Kidney (tissue), 14 donors: Measurements from ENCODE around the gene GRM1. TPM values are rescaled to one million over a fixed set of nuclear protein-coding genes. Genes with fewer than 3 reads are reported as not detected.

ENCODE experiments used
- DNase-seq, 5 donors: peaks; one replicate each; pipeline ENCODE4 v3.0.0-alpha.2; 2013 to 2020
- FAIRE-seq: peaks from 2 replicates; lab custom pipeline; 2012; peaks lifted over from hg19 to GRCh38; lab: Jason Lieb, UNC
- H3K27ac ChIP-seq, 2 donors: one replicate each; pipeline ENCODE4 v1.7.0; 2013; ENCODE audit warnings: low read depth in 2 of 2, low read length in 2 of 2, inconsistent platforms in 1 of 2
- H3K27me3 ChIP-seq: one replicate; pipeline ENCODE4 v1.7.1; 2013; ENCODE audit warnings: low read length, inconsistent platforms; ENCODE audit not compliant: control insufficient read depth, insufficient read depth
- H3K36me3 ChIP-seq, 3 donors: one replicate each; pipeline versions ENCODE4 v1.7.0 to v1.7.1; 2013; ENCODE audit warnings: low read length in 3 of 3, control low read depth in 1 of 3, inconsistent platforms in 1 of 3; ENCODE audit not compliant: insufficient read depth in 3 of 3, control insufficient read depth in 2 of 3
- H3K4me1 ChIP-seq, 3 donors: one replicate each; pipeline versions ENCODE4 v1.7.0 to v1.7.1; 2013; ENCODE audit warnings: low read length in 3 of 3, inconsistent platforms in 1 of 3, low read depth in 1 of 3; ENCODE audit not compliant: control insufficient read depth in 2 of 3, insufficient read depth in 2 of 3
- H3K4me3 ChIP-seq, 3 donors: one replicate each; pipeline versions ENCODE4 v1.7.0 to v1.8.1; 2013; ENCODE audit warnings: low read length in 3 of 3, control low read depth in 1 of 3, inconsistent platforms in 1 of 3
- H3K9ac ChIP-seq, 3 donors: one replicate each; pipeline versions ENCODE4 v1.7.0 to v1.7.1; 2013; ENCODE audit warnings: low read length in 3 of 3, control low read depth in 1 of 3, inconsistent platforms in 1 of 3
- H3K9me3 ChIP-seq, 3 donors: one replicate each; pipeline versions ENCODE4 v1.7.0 to v1.7.1; 2013; ENCODE audit warnings: low read length in 3 of 3, control low read depth in 1 of 3, inconsistent platforms in 1 of 3; ENCODE audit not compliant: control insufficient read depth in 2 of 3, insufficient read depth in 1 of 3
- intact Hi-C: fragments of 100-400 bp; cut with DNase I; formaldehyde crosslinking; loops from one replicate; pipeline ENCODE4 v1.11.1; 2022
- polyA plus RNA-seq: library from polyadenylated mRNA; stranded (reverse); fragments of 350-450 nt; fragmentation: Illumina TruSeq; extraction: RNeasy Lipid Tissue Mini Kit (QIAGEN cat#74804); gene quantifications from one replicate; pipeline ENCODE4 v1.2.3, GENCODE V29; 2014; ENCODE audit warnings: low read depth, low replicate concordance; ENCODE audit not compliant: insufficient read depth
- total RNA-seq: library from RNA; stranded (reverse); fragmentation: NEBNext Ultra II Directional; extraction: Animal tissue kit (Norgen Biotek cat#: 25700); gene quantifications from one replicate; pipeline ENCODE4 v1.2.1, GENCODE V29; 2021
- TF ChIP-seq, protein P1 (sequence below): IDR thresholded peaks from 3 replicates; pipeline ENCODE4 v1.5.1; 2012; ENCODE audit warnings: mild to moderate bottlenecking, moderate library complexity, borderline replicate concordance; ENCODE audit not compliant: insufficient read depth; ENCODE audit errors: extremely low read depth
- donor health status: control.
- donor health status: control.
- donor health status: control.
- donor health status: control.
- donor health status: control.
- donor health status: DM: yes; HTN: yes; CAD: no.
- donor health status: Normal renal cell carcinoma (clear cell type).

GRM1 gene
- total and polyA plus RNA-seq, 2 donors from 2014 or later: 0.19 to 0.82 TPM

DNA sequence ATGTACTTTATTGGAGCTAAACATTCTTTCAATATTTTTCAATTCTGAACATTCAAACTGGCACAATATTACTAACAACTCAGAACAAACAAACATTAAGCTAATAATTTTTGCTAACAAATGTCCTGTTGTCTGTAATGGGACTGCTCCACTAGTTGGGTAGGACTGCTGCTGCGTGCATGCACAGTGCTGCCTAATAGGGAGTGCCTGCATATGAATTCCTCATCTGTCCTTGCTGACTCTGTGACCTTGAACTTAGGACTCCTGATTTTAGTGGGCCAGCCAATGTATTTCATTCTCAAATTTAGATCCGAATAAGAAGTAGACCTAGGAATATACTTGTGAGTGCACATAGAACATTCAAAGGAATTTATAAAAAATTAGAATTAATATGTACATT is 318.2 kb downstream of the GRM1 start:
- TF ChIP-seq, protein P1, sequence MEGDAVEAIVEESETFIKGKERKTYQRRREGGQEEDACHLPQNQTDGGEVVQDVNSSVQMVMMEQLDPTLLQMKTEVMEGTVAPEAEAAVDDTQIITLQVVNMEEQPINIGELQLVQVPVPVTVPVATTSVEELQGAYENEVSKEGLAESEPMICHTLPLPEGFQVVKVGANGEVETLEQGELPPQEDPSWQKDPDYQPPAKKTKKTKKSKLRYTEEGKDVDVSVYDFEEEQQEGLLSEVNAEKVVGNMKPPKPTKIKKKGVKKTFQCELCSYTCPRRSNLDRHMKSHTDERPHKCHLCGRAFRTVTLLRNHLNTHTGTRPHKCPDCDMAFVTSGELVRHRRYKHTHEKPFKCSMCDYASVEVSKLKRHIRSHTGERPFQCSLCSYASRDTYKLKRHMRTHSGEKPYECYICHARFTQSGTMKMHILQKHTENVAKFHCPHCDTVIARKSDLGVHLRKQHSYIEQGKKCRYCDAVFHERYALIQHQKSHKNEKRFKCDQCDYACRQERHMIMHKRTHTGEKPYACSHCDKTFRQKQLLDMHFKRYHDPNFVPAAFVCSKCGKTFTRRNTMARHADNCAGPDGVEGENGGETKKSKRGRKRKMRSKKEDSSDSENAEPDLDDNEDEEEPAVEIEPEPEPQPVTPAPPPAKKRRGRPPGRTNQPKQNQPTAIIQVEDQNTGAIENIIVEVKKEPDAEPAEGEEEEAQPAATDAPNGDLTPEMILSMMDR: no peak
- FAIRE-seq: no peak
- intact Hi-C loops: no loop called here

DNA sequence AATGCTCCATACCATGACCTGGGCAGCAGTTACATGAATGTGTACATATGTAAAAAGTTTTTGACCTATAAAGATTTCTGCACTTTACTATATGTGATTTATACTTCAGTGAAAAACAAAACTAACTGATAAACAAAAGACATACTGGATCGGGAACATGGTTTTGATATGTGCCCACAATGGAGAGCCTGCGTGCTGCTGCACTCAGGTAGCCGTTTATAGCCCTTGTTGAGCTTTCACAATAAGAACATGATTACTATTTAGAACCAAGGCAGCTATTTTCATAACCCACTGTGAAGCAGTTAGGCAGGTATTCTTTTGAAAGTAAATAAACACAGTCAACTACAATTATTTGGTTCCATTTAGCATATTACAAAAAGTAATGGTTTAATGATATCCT is 318.8 kb downstream of the GRM1 start:
- Histone ChIP-seq H3K27me3 (no peaks in the 10 kb centered on the region), H3K9ac (no peak overlapping the region), H3K9me3 (no peaks in the 10 kb centered on the region), H3K36me3 (no peaks in the 10 kb centered on the region), H3K4me1 (no peaks in the 10 kb centered on the region), H3K4me3 (no peak overlapping the region), H3K27ac (no peak overlapping the region)
- DNase-seq: no peak
- intact Hi-C loops: no loop called here
- FAIRE-seq: no peak
- TF ChIP-seq, protein P1: no peak

More for the DNA sequence above, 318.2 kb downstream of the GRM1 start:
- DNase-seq: no peak
- Histone ChIP-seq H3K27me3 (no peaks in the 10 kb centered on the region), H3K27ac (no peak overlapping the region), H3K9me3 (no peaks in the 10 kb centered on the region), H3K4me1 (no peaks in the 10 kb centered on the region), H3K36me3 (no peaks in the 10 kb centered on the region), H3K4me3 (no peak overlapping the region), H3K9ac (no peak overlapping the region)

DNA sequence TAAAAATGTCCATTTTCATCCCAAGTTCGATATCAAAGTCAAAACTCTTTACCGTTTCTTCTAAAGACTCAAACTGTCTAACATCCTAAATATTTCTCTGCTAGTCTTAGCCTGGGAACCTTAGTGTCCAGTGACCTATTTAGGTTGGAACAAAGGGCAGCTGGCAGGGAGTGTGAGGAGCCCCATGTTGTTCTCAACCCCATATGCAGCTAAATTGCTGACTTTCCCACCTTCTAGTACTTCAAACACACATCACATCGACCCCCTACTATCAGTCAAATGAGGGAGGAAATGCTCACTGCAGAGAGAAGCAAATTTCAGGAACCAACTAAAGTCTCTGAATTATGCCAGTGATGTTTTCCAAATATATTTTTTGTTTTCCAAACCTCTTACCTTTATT is 322.2 kb downstream of the GRM1 start:
- FAIRE-seq: no peak
- intact Hi-C loops: no loop called here
- H3K9me3 ChIP-seq: no peaks in the 10 kb centered on the region
- TF ChIP-seq, protein P1: no peak
- H3K4me1 ChIP-seq: no peaks in the 10 kb centered on the region
- H3K27ac ChIP-seq: no peak overlapping the region
- no peak overlapping the region for H3K9ac ChIP-seq
- H3K27me3 ChIP-seq: no peaks in the 10 kb centered on the region
- DNase-seq: no peak
- no peaks in the 10 kb centered on the region for H3K36me3 ChIP-seq
- no peak overlapping the region for H3K4me3 ChIP-seq

DNA sequence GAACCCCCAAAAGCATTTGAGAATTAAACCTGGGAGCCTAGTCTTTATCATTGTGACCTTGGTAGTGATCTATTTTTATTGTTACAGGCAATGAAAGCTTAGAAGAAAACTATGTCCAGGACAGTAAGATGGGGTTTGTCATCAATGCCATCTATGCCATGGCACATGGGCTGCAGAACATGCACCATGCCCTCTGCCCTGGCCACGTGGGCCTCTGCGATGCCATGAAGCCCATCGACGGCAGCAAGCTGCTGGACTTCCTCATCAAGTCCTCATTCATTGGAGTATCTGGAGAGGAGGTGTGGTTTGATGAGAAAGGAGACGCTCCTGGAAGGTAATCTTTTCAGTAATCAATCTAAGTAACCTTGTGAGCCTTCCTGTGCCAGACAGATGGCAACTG is 323.3 kb downstream of the GRM1 start:
- H3K36me3 ChIP-seq: no peaks in the 10 kb centered on the region
- H3K4me1 ChIP-seq: no peaks in the 10 kb centered on the region
- H3K9me3 ChIP-seq: no peaks in the 10 kb centered on the region
- no peak for FAIRE-seq
- no peaks in the 10 kb centered on the region for H3K27me3 ChIP-seq
- no peak overlapping the region for H3K9ac ChIP-seq
- no peak overlapping the region for H3K27ac ChIP-seq
- no peak for DNase-seq
- intact Hi-C loops: no loop called here
- no peak overlapping the region for H3K4me3 ChIP-seq
- TF ChIP-seq, protein P1: no peak
